Stimulated activated CD4-positive, alpha-beta T cell treated with anti-CD3 and anti-CD28 coated beads, Interleukin-2, amount 100 ng/mL, for 4 hours (primary cell): Measurements from ENCODE around the gene ARID1B.

Experiments used
- DNase-seq: peaks from one replicate; pipeline ENCODE4 v3.0.0-alpha.2; 2020; ENCODE audit warnings: low read depth

The ARID1B gene

DNA sequence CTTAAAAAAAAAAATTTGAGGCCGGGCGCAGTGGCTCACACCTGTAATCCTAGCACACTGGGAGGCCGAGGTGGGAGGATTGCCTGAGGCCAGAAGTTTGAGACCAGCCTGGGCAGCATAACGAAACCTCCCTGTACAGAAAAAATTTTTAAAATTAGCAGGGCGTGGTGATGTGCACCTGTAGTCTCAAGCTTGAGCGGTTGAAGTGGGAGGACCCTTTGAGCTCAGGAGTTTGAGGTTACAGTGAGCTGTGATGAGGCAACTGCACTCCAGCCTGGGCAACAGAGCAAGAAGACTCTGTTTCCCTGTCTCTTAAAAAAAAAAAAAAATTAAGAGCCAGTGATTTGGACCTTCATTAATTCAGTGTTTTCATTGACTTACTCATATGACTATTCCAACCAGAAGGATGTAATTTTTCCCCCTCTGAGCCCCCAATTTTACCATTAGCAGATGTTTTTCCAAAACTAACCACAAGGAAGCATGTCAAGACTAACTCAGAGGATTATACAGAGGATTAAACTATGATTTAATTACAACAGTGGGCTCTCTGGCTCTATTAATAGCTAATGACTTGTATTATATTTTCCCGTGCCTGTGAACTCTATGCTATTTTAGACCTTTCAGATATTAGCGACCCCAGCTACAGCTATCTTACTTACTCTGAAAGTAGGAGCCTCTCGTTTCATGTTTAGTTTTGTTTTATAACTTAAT is 75.1 kb downstream of the ARID1B start:
- no peak for DNase-seq

DNA sequence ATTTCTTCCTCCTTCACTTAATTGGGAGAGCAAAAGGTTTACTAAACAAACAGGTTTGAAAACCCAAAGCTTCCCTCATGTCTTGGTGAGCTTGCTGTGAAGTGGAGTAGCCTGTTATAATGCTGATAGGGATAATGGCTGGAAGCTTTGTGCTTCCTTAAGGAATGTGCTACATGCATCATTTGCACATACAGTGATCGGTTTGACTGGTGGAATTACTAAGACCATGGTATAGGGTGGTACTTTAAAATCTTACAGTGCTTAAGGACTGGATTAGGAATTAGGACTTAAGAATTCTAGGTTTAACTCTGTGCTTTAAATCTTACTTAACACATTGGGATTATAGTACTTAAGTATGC is 75.7 kb downstream of the ARID1B start:
- no peak for DNase-seq

DNA sequence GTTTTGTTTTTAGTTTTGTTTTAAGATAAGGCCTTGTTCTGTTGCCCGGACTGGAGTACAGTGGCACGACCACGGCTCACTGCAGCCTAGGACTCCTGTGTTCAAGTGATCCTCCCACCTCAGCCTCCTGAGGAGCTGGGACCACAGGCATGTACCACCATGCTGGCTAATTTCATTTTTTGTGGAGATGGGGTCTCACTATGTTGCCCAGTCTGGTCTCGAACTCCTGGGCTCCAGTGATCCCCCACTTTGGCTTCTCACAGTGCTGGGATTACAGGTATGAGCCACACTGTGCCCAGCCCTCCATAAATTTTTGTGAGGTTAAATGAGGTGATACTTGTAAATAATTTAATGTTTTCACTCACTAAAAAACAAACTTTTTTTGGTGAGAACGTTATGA is 76.6 kb downstream of the ARID1B start:
- no peak for DNase-seq

DNA sequence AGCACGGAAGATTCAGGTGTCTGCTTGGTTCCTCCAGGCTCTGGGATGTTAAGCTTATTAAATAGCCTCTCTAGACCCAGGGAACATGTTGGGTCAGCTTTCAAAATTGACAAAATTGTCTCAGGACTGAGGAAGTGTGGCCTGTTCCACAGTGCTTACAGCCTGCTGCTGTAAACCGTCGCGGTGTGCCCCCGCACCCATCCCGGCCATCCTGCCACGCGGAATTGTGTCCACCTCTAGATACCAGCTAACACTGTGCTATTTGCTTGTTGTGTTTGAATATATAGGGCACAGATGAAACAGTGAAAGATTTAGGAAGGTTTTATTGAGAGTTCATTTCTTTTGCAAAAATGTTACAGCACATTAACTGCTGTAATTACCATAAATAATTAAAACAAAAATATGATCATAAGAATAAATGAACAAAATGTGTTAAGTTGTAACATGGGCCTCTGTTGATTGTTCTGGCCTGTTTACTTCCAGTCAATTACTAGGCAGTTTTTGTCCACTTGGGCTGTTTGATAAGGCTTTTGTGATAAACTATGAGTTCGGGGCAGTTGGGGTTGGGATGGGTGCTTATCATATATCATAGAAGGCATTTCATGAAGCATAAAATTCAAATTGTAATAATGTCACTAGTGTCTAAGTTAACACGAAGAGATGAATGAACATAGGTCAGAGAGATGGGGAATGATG is 77.4 kb downstream of the ARID1B start:
- no peak for DNase-seq

DNA sequence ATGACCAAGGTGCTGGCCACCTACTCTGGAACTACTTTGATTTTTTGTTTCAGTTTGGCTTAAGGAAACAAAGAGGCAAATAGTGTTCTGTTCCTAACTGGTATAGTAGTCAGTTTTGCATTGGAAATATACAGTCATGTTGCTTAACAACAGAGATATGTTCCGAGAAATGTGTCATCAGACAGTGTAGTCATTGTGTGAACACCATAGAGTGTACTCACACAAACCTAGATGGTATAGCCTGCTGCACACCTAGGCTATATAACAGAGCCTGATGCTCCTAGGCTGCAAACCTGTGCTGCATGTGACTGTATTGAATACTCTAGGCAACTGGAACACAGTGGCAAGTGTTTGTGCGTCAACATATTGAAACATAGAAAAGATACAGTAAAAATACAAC is 80.4 kb downstream of the ARID1B start:
- peak; percentile 13 for DNase-seq

DNA sequence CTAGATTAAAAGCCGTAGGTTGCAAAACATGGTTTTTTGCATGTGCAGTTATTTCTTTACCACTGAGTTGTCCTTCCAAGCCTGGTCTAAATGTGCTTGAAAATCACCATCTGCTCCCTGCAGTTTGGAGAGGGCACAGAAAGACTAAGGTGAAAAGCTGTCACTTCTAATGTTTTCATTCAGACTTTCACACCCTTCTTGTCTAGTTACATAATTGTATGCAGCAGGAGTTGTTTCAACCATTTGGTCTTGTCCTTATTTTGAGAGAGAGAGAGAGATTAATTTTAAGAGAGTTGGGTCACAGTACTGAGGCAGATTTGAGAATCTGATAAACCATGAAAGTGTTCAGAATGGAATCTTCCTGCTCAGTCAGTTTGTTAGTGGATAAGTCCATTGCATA is 82.5 kb downstream of the ARID1B start:
- DNase-seq = no peak

DNA sequence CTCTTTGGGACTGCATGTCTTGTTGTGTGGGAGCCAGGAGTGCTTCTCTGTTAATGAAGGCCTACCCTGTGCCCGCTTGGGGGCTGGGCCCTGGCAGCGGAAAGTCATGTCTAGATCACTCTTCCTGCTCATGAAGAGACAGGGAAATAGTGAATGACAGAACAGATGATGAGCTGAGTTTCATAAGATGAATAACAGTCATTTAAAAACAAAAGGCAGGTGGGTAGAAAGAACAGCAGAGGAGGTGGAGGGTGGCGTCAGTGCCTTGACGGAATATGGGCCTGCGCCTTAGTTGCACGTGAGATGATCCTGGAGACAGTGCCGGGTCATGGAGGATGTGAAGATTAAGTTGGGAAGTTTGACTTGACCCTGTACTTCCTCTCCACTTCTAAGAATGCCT is 85.5 kb downstream of the ARID1B start:
- no peak for DNase-seq

DNA sequence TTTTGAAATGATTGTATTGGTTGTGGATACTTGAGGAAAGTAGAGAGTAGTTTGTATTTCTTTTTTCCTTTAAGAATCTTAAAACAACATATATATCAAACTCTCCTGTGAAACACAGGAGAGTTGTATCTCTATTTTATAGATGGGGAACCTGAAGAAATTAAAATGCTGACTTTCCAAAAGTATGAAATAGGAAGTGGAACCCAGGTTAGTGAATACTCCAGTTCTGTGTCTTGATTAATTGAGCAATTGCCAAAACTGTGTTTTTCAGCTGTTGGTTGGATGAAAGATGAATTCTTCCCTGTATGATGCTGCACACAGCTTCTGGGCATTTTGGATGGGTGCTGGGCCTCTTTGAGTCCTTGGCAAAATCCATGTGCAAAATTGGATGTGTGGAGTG is 86.3 kb downstream of the ARID1B start:
- no peak for DNase-seq

DNA sequence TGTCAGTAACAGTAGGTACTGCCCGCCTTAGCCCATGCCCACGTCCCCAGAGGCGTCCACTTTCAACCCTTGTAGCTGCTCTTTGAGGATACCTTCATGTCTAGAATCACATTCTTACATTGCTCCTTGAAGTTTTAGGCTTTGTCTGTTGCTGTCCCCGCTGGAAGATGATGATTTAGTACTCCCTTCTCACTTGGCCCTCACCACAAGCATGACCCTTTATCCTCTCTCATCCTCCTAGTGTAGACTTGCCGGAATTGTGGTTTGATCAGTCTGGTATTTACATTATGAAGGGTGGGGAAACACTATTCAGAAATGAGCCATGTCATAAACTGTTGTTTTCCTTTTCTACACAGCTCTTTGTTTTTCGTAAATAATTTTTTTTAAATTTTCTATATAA is 87.4 kb downstream of the ARID1B start:
- no peak for DNase-seq

DNA sequence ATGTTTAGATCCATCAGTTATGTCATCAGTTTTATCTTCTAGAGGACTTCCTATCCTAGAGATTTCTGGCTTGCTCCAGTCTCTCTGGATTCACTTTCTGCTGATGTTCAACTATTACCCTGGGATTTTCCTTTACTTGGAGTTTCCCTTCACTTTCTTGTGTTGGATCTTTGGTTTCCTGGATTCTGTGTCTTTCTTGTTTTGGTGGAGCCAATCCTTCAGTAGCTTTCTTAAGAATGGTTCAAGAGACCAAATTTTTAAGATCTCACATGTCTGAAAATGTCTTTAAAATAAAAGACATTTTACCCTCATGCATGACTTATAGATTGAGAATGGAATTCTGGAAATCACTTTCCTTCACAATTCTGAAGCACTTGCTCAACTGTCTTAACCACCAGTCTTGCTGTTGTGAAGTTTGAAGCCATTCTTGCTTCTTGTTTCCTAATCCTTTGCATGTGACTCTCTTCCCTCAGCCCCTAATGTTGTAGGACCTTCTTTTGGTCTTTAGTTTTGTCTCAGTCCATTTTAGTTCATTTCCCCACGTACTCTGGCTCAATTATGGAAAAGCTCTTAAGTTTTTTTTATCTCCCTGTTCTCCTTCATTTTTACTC is 87.9 kb downstream of the ARID1B start:
- DNase-seq = no peak

DNA sequence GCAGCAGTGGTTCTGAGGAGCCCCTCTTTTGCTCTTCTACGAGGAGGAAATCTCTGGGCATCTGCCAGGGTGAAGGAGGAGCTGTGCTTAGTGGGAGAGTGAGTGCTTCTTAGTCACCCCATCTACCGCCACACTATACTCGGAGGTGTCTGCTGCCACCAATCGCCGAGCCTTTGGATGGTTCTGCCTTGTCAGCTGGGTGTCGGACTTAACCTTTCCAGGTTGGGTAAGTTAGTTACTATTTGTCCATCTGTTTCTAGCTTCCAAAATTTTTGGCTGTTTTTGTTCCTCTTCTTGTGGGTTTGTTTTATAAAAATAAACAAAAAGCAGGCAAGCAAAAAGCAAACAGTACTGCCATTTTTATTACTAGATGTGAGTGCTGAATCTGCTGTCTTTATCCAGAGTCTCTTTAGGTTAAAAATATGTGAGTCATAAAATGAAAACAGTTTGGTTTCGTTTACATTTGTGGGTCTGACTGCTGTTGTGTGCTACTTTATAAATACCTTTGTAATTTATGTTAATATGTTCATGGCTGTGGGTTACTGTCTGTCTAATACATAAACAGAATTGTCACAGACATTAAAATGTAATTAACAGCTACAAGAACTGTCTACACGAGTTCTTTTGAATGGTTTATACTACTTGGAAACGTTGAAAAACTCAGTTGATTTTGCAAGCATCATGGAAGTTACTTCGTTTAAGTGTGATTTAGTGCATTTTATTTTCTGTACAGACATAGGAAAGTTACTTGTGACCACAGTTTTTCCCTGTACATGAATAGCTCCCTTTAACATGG is 89.2 kb downstream of the ARID1B start:
- peak; percentile 12 for DNase-seq

DNA sequence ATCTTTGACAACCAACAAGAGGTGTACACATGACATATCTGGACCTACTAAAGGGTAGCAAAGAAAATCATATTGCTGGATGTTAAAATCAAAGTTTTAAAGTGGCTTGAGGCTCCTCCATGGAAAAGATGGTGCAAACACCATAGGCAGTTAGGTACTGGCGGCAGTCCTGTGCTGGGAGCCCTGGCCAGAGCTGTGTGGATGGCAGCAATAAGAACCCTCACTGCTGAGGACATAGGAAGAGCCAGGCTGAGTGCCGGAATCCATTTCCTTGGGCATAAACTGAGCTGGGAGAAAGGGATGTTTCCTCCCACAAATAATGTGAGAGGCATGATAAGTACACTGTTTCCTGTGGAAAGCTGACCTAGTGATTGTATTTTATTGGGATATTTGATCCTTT is 89.9 kb downstream of the ARID1B start:
- DNase-seq = no peak

DNA sequence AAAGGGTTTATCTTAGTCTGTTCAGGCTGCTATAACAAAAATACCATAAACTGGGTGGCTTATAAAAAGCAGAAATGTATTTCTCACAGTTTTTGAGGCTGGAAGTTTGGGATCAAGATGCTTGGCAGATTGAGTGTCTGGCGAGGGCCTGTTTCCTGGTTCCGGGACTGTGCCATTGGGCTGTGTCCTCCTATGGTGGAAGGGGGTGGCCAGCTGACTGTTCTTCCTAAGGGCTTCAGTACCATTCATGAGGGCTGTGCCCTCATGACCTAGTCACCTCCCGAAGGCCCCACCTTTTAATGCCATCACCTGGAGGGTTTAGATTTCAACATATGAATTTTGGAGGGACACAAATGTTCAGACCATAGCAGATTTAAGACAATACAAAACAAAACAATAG is 91.2 kb downstream of the ARID1B start:
- DNase-seq = no peak

DNA sequence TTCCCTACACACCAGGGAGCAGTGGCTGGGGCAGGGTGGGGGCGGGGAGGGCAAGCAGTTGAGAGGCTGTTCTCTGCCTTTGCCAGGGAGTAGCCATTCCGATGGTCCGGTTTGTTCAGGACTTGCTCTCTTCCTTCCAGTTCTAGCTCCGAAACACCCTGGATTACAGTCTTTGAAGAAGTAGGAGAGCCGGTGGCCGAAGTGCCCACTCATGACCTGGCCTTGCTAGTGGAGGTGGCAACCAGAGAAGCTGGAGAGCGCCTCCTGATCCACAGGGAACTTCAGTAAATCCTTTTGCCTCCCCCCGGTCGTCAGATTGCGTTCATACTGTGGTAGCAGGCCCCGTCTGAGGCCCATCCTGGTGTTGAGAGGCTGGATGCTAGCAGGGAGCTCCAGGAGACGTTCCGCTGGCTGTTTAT is 92.8 kb downstream of the ARID1B start:
- no peak for DNase-seq

DNA sequence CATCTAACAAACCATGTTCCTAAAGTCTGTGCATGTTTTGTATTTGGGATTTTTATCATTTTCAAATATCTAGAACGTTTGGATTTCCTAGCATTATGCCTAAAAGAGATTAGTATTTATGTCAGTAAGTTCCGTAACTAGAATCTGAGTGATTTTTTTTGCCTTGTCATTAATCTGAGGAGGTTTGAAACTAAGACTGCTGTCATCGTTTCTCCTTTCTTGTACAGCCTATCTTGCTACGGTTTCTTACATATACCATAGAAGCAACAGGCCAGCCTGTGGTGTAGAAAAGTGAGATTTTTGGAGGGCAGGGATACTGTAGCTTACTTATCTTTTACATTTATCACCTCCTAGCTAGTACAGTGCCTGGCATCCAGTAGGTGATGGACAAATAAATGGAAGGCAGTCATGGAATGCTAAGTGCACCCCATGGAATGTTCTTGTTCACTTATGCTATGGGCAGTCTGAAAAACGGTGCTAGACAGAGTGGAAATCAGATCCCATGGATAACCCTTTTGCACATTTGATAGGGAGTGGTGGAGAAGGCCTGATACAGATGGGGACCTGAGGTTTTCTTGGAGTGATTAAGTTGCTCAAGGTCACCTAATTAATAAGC is 93.9 kb downstream of the ARID1B start:
- no peak for DNase-seq

DNA sequence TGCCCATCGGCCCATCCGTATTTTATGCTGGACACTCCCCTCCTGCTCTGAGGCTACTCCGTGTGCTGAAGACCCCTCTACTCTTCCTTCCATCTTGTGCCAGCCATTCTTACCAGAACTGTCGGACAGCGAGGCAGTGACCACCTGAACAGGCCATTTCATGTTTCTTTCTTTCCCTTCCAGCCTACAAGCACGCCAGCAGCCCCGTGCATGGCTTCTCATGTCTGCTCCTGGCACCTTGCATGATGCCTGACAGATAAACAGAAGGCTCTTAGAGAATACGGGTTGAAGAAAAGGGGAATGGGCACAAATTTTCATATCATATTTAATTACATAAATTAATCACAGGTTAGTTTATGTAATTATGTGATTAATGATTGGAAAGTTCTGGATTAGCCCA is 95.7 kb downstream of the ARID1B start:
- no peak for DNase-seq

DNA sequence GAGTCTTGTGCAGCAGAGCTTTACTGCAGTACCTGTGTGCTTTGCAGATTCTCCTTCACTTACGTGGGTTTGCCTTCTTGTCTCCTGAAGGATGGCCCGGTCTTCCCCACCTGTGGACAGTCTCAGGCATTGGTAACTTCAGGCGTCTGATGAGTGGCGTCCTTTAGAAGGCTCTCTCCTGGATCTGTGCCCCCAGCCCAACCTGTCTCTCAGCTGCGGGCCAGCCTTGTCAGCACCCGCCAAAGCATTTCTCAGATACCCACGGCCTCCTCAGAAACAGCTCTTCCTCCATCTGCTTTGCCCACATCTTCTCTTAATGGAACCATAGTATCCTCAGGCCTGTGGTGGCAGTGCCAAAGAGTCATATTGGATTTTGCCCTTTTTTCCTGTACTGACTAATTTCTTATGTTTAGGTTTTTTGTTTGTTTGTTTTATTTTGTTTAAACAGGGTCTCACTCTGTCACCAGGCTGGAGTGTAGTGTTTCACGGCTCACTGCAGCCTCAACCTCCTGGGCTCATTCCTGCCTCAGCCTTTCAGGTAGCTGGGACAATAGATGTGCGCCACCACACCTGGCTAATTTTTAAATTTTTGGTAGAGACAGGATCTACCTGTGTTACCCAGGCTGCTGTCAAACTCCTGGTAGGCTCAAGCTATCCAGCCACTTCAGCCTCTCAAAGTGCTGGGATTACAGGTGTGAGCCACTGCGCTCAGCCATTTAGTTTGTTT is 96.6 kb downstream of the ARID1B start:
- no peak for DNase-seq

DNA sequence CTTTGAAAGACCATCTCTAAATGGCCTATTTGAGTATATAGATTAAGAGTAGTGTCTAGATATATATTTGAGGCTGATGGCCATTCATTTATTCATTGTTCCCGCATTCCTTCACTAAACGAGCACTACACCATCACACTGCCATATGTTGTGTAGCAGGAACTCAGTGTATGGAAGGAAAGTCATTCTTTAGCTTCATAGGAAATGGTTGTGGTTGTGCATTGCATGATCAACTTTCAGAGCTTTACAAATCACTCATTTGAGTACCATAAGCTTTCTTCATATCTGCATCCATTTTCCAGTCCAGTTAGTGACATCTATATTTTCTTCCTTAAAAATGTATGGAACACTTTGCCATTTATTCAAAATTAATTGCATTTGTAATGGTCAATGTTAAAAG is 97.9 kb downstream of the ARID1B start:
- DNase-seq = no peak

DNA sequence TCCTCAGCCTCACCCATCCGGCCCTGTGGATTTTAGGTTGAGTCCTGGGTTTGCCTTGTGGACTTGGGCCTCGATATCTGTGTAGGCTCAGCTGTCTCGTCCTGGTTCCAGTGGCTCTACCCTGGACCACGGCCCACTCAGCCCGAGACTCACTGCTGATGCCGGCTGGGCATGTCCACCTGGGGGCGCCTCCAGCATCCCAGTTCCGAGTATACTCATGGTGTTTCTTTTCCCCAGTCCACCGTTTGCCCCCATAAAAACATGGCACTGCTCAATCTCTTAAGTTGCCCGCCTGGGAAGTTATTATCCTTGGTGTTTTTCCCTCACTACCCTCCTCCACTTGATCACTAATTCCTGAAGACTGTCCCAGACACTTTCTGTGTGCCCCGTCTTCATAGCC is 99.1 kb downstream of the ARID1B start:
- no peak for DNase-seq

DNA sequence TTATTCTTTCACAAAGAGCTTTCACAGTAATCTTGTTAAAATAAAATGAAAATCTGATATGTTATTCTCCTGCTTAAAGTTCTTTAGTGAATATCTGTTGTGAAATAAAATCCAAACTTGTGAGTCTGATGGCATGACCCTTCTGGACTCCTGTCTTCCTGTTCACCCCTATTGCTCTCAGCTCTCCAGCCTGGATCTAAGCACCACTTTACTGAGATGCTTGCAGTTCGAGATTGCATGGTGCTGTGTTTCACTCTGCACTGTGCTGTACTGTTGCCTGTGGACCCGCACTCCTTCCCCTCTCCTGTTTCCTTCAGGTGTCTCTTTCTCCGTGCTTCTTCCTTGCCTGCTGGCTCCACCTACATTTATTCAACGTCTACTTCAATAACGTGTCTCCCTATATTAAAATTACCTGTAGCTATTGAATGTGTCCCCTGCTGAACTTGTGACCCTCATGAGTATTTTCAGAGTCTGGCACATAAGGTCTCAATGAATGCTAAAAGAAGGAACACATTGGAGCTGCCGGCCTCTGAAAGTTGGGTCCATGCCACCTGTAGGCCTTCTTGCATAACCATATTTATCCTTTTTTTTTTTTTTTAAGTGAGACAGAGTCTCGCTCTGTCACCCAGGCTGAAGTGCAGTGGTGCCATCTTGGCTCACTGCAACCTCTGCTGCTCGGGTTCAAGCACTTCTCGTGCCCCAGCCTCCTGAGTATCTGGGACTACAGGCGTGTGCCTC is 100.1 kb downstream of the ARID1B start:
- no peak for DNase-seq

DNA sequence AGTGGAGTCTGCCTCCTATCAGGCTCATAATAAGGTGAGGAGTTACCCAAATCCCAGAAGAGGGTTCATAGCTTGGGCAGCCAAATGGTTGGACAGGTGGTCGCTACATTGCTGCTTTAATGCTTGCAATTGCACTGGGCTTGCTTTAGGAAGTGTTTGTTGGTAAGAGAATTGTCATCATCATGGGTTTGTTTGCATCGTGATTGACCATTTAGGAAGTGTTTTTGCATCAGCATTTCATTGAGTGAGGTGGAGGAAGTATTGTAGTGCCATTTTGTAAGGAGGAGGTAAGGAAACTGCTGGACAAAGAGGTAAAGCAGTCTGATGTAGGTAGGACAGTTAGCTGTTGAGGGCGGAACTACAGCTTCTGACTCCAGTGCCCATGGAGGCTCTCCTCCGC is 101.5 kb downstream of the ARID1B start:
- no peak for DNase-seq
